HuH-7 (cell line): Measurements from ENCODE around the gene CDK6.
A peak's percentile ranks its signal among the peaks of the same experiment; 100 is the strongest.

ENCODE experiments used
- DNase-seq: peaks from one replicate; pipeline ENCODE4 v3.0.0; 2011; ENCODE audit warnings: low spot score

CDK6 gene

GRCh38 chr7:92793656-92794205, 42.6 kb downstream of the CDK6 start:
- DNase-seq: peak; percentile 4

- DNase-seq: no peak
Observed at GRCh38 chr7:92790992-92791391, 45.4 kb downstream of the CDK6 start.

- DNase-seq: no peak
Observed at GRCh38 chr7:92788559-92789183, 47.7 kb downstream of the CDK6 start.

GRCh38 chr7:92785923-92786322, 50.5 kb downstream of the CDK6 start:
- no peak for DNase-seq

GRCh38 chr7:92784935-92785334, 51.4 kb downstream of the CDK6 start:
- DNase-seq: no peak

GRCh38 chr7:92783260-92784201, 52.8 kb downstream of the CDK6 start:
- DNase-seq: no peak

GRCh38 chr7:92782855-92783254, 53.5 kb downstream of the CDK6 start:
- DNase-seq: no peak

GRCh38 chr7:92782236-92782635, 54.1 kb downstream of the CDK6 start:
- no peak for DNase-seq

GRCh38 chr7:92781117-92781720, 55.2 kb downstream of the CDK6 start:
- DNase-seq: no peak

GRCh38 chr7:92778972-92779371, 57.4 kb downstream of the CDK6 start:
- DNase-seq: no peak

GRCh38 chr7:92777993-92778392, 58.4 kb downstream of the CDK6 start:
- no peak for DNase-seq

GRCh38 chr7:92773808-92774207, 62.6 kb downstream of the CDK6 start:
- DNase-seq: no peak

GRCh38 chr7:92769844-92770243, 66.5 kb downstream of the CDK6 start:
- no peak for DNase-seq

- DNase-seq: no peak
Observed at GRCh38 chr7:92769394-92769699, 67.0 kb downstream of the CDK6 start.

GRCh38 chr7:92768501-92769393, 67.6 kb downstream of the CDK6 start:
- DNase-seq: no peak

- no peak for DNase-seq
Observed at GRCh38 chr7:92767437-92767836, 68.9 kb downstream of the CDK6 start.

GRCh38 chr7:92766461-92767003, 69.8 kb downstream of the CDK6 start:
- DNase-seq: no peak

GRCh38 chr7:92765725-92766124, 70.6 kb downstream of the CDK6 start:
- no peak for DNase-seq

- DNase-seq: no peak
Observed at GRCh38 chr7:92763636-92764423, 72.5 kb downstream of the CDK6 start.

GRCh38 chr7:92762851-92763250, 73.5 kb downstream of the CDK6 start:
- DNase-seq: no peak
